ENCODE measurements around the gene GPR35.

Gene GPR35

GRCh38 chr2:240645346-240645745 lies 20.1 kb downstream of the GPR35 start:
- H3K27ac ChIP-seq (ENCODE audit: low read depth in 2 of 2, low read length in 2 of 2) = no peak overlapping the region
- H3K4me1 ChIP-seq (ENCODE audit: control insufficient read depth in 2 of 2, insufficient read depth in 2 of 2, low read length in 2 of 2) = no peaks in the 10 kb centered on the region
- H3K9me3 ChIP-seq (ENCODE audit: control insufficient read depth in 2 of 2, low read length in 2 of 2) = no peaks in the 10 kb centered on the region
- no peak overlapping the region for H3K4me3 ChIP-seq (ENCODE audit: low read length in 2 of 2)
- H3K27me3 ChIP-seq (ENCODE audit: control insufficient read depth in 2 of 2, insufficient read depth in 2 of 2, low read length in 2 of 2) = peaks cover 4 to 12% of the 10 kb centered on the region in 2 donors
- no peaks in the 10 kb centered on the region for H3K36me3 ChIP-seq (ENCODE audit: control insufficient read depth in 2 of 2, insufficient read depth in 2 of 2, low read length in 2 of 2)
- no peak overlapping the region for H3K9ac ChIP-seq (ENCODE audit: low read depth in 1 of 2, low read length in 2 of 2)

- no peaks in the 10 kb centered on the region for H3K9me3 ChIP-seq (ENCODE audit: control insufficient read depth in 2 of 2, low read length in 2 of 2)
- H3K27me3 ChIP-seq (ENCODE audit: control insufficient read depth in 2 of 2, insufficient read depth in 2 of 2, low read length in 2 of 2) = peaks cover 4 to 12% of the 10 kb centered on the region in 2 donors
- no peak overlapping the region for H3K4me3 ChIP-seq (ENCODE audit: low read length in 2 of 2)
- no peaks in the 10 kb centered on the region for H3K36me3 ChIP-seq (ENCODE audit: control insufficient read depth in 2 of 2, insufficient read depth in 2 of 2, low read length in 2 of 2)
- H3K9ac ChIP-seq (ENCODE audit: low read depth in 1 of 2, low read length in 2 of 2) = no peak overlapping the region
- no peaks in the 10 kb centered on the region for H3K4me1 ChIP-seq (ENCODE audit: control insufficient read depth in 2 of 2, insufficient read depth in 2 of 2, low read length in 2 of 2)
- H3K27ac ChIP-seq (ENCODE audit: low read depth in 2 of 2, low read length in 2 of 2) = no peak overlapping the region
Observed at GRCh38 chr2:240645801-240646175, 20.5 kb downstream of the GPR35 start.

- peaks cover 4 to 12% of the 10 kb centered on the region in 2 donors for H3K27me3 ChIP-seq (ENCODE audit: control insufficient read depth in 2 of 2, insufficient read depth in 2 of 2, low read length in 2 of 2)
- no peak overlapping the region for H3K4me3 ChIP-seq (ENCODE audit: low read length in 2 of 2)
- H3K9ac ChIP-seq (ENCODE audit: low read depth in 1 of 2, low read length in 2 of 2) = no peak overlapping the region
- no peaks in the 10 kb centered on the region for H3K36me3 ChIP-seq (ENCODE audit: control insufficient read depth in 2 of 2, insufficient read depth in 2 of 2, low read length in 2 of 2)
- H3K27ac ChIP-seq (ENCODE audit: low read depth in 2 of 2, low read length in 2 of 2) = no peak overlapping the region
- no peaks in the 10 kb centered on the region for H3K4me1 ChIP-seq (ENCODE audit: control insufficient read depth in 2 of 2, insufficient read depth in 2 of 2, low read length in 2 of 2)
- no peaks in the 10 kb centered on the region for H3K9me3 ChIP-seq (ENCODE audit: control insufficient read depth in 2 of 2, low read length in 2 of 2)
Observed at GRCh38 chr2:240646176-240646899, 21.1 kb downstream of the GPR35 start.

GRCh38 chr2:240646900-240647502 lies 21.7 kb downstream of the GPR35 start:
- no peak overlapping the region for H3K27ac ChIP-seq (ENCODE audit: low read depth in 2 of 2, low read length in 2 of 2)
- H3K27me3 ChIP-seq (ENCODE audit: control insufficient read depth in 2 of 2, insufficient read depth in 2 of 2, low read length in 2 of 2) = peaks cover 4 to 12% of the 10 kb centered on the region in 2 donors
- no peak overlapping the region for H3K4me3 ChIP-seq (ENCODE audit: low read length in 2 of 2)
- H3K9me3 ChIP-seq (ENCODE audit: control insufficient read depth in 2 of 2, low read length in 2 of 2) = no peaks in the 10 kb centered on the region
- no peaks in the 10 kb centered on the region for H3K36me3 ChIP-seq (ENCODE audit: control insufficient read depth in 2 of 2, insufficient read depth in 2 of 2, low read length in 2 of 2)
- H3K4me1 ChIP-seq (ENCODE audit: control insufficient read depth in 2 of 2, insufficient read depth in 2 of 2, low read length in 2 of 2) = no peaks in the 10 kb centered on the region
- no peak overlapping the region for H3K9ac ChIP-seq (ENCODE audit: low read depth in 1 of 2, low read length in 2 of 2)

GRCh38 chr2:240647503-240648154 lies 22.3 kb downstream of the GPR35 start:
- peaks cover 7 to 12% of the 10 kb centered on the region in 2 donors for H3K27me3 ChIP-seq (ENCODE audit: control insufficient read depth in 2 of 2, insufficient read depth in 2 of 2, low read length in 2 of 2)
- no peaks in the 10 kb centered on the region for H3K4me1 ChIP-seq (ENCODE audit: control insufficient read depth in 2 of 2, insufficient read depth in 2 of 2, low read length in 2 of 2)
- H3K27ac ChIP-seq (ENCODE audit: low read depth in 2 of 2, low read length in 2 of 2) = no peak overlapping the region
- no peak overlapping the region for H3K4me3 ChIP-seq (ENCODE audit: low read length in 2 of 2)
- no peak overlapping the region for H3K9ac ChIP-seq (ENCODE audit: low read depth in 1 of 2, low read length in 2 of 2)
- no peaks in the 10 kb centered on the region for H3K9me3 ChIP-seq (ENCODE audit: control insufficient read depth in 2 of 2, low read length in 2 of 2)
- H3K36me3 ChIP-seq (ENCODE audit: control insufficient read depth in 2 of 2, insufficient read depth in 2 of 2, low read length in 2 of 2) = no peaks in the 10 kb centered on the region

GRCh38 chr2:240648155-240648649 lies 22.9 kb downstream of the GPR35 start:
- Histone ChIP-seq H3K4me1 (ENCODE audit: control insufficient read depth in 2 of 2, insufficient read depth in 2 of 2, low read length in 2 of 2) (no peaks in the 10 kb centered on the region), H3K4me3 (ENCODE audit: low read length in 2 of 2) (no peak overlapping the region), H3K36me3 (ENCODE audit: control insufficient read depth in 2 of 2, insufficient read depth in 2 of 2, low read length in 2 of 2) (no peaks in the 10 kb centered on the region), H3K9ac (ENCODE audit: low read depth in 1 of 2, low read length in 2 of 2) (no peak overlapping the region), H3K27me3 (ENCODE audit: control insufficient read depth in 2 of 2, insufficient read depth in 2 of 2, low read length in 2 of 2) (peaks cover 7 to 12% of the 10 kb centered on the region in 2 donors), H3K27ac (ENCODE audit: low read depth in 2 of 2, low read length in 2 of 2) (no peak overlapping the region), H3K9me3 (ENCODE audit: control insufficient read depth in 2 of 2, low read length in 2 of 2) (no peaks in the 10 kb centered on the region)

- Histone ChIP-seq H3K4me1 (ENCODE audit: control insufficient read depth in 2 of 2, insufficient read depth in 2 of 2, low read length in 2 of 2) (no peaks in the 10 kb centered on the region), H3K36me3 (ENCODE audit: control insufficient read depth in 2 of 2, insufficient read depth in 2 of 2, low read length in 2 of 2) (no peaks in the 10 kb centered on the region), H3K9me3 (ENCODE audit: control insufficient read depth in 2 of 2, low read length in 2 of 2) (no peaks in the 10 kb centered on the region), H3K27ac (ENCODE audit: low read depth in 2 of 2, low read length in 2 of 2) (no peak overlapping the region), H3K4me3 (ENCODE audit: low read length in 2 of 2) (no peak overlapping the region), H3K27me3 (ENCODE audit: control insufficient read depth in 2 of 2, insufficient read depth in 2 of 2, low read length in 2 of 2) (peaks cover 7 to 12% of the 10 kb centered on the region in 2 donors), H3K9ac (ENCODE audit: low read depth in 1 of 2, low read length in 2 of 2) (no peak overlapping the region)
Observed at GRCh38 chr2:240648650-240649275, 23.5 kb downstream of the GPR35 start.

GRCh38 chr2:240649331-240649730 lies 24.1 kb downstream of the GPR35 start:
- Histone ChIP-seq H3K27ac (ENCODE audit: low read depth in 2 of 2, low read length in 2 of 2) (no peak overlapping the region), H3K9ac (ENCODE audit: low read depth in 1 of 2, low read length in 2 of 2) (no peak overlapping the region), H3K9me3 (ENCODE audit: control insufficient read depth in 2 of 2, low read length in 2 of 2) (no peaks in the 10 kb centered on the region), H3K4me1 (ENCODE audit: control insufficient read depth in 2 of 2, insufficient read depth in 2 of 2, low read length in 2 of 2) (no peaks in the 10 kb centered on the region), H3K27me3 (ENCODE audit: control insufficient read depth in 2 of 2, insufficient read depth in 2 of 2, low read length in 2 of 2) (peaks cover 7 to 12% of the 10 kb centered on the region in 2 donors), H3K36me3 (ENCODE audit: control insufficient read depth in 2 of 2, insufficient read depth in 2 of 2, low read length in 2 of 2) (no peaks in the 10 kb centered on the region), H3K4me3 (ENCODE audit: low read length in 2 of 2) (no peak overlapping the region)

GRCh38 chr2:240650254-240650965 lies 25.1 kb downstream of the GPR35 start:
- peaks cover 10 to 17% of the 10 kb centered on the region in 2 donors for H3K27me3 ChIP-seq (ENCODE audit: control insufficient read depth in 2 of 2, insufficient read depth in 2 of 2, low read length in 2 of 2)

More at GRCh38 chr2:240650254-240650965, 25.1 kb downstream of the GPR35 start:
- Histone ChIP-seq H3K9me3 (ENCODE audit: control insufficient read depth in 2 of 2, low read length in 2 of 2) (no peaks in the 10 kb centered on the region), H3K4me3 (ENCODE audit: low read length in 2 of 2) (no peak overlapping the region), H3K9ac (ENCODE audit: low read depth in 1 of 2, low read length in 2 of 2) (no peak overlapping the region), H3K27ac (ENCODE audit: low read depth in 2 of 2, low read length in 2 of 2) (no peak overlapping the region), H3K36me3 (ENCODE audit: control insufficient read depth in 2 of 2, insufficient read depth in 2 of 2, low read length in 2 of 2) (no peaks in the 10 kb centered on the region), H3K4me1 (ENCODE audit: control insufficient read depth in 2 of 2, insufficient read depth in 2 of 2, low read length in 2 of 2) (no peaks in the 10 kb centered on the region)

All from mucosa of rectum (tissue), 2 donors.